H9 (cell line): Measurements from ENCODE around the gene ATG7. TPM values are rescaled to one million over a fixed set of nuclear protein-coding genes. Genes with fewer than 3 reads are reported as not detected.

Source experiments
- DNase-seq: peaks from one replicate; pipeline ENCODE4 v3.0.0-alpha.2; 2017
- H2AFZ ChIP-seq: one replicate; pipeline ENCODE4 v1.6.1; 2013; ENCODE audit warnings: mild to moderate bottlenecking, low read length, control low read depth, moderate library complexity
- H2AK5ac ChIP-seq: 2 replicates; pipeline ENCODE4 v1.6.1; 2013; ENCODE audit warnings: low read length, control low read depth, mixed read lengths; ENCODE audit not compliant: insufficient read length
- H2BK120ac ChIP-seq: one replicate; pipeline ENCODE4 v1.6.1; 2013; ENCODE audit warnings: low read depth, mild to moderate bottlenecking, low read length, control low read depth, inconsistent platforms; ENCODE audit not compliant: poor library complexity, severe bottlenecking
- H2BK12ac ChIP-seq: 2 replicates; pipeline ENCODE4 v1.6.1; 2013; ENCODE audit warnings: low read length, control low read depth, mixed read lengths, low read depth; ENCODE audit not compliant: insufficient read length
- H2BK15ac ChIP-seq: 2 replicates; pipeline ENCODE4 v1.6.1; 2013; ENCODE audit warnings: low read depth, low read length, control low read depth
- H2BK20ac ChIP-seq: one replicate; pipeline ENCODE4 v1.6.1; 2013; ENCODE audit warnings: low read depth, mild to moderate bottlenecking, low read length, control low read depth, inconsistent platforms; ENCODE audit not compliant: poor library complexity, severe bottlenecking
- H2BK5ac ChIP-seq: 2 replicates; pipeline ENCODE4 v1.6.1; 2013; ENCODE audit warnings: low read length, control low read depth, mixed read lengths; ENCODE audit not compliant: insufficient read length
- H3K14ac ChIP-seq: 2 replicates; pipeline ENCODE4 v1.6.1; 2013; ENCODE audit warnings: low read length, control low read depth; ENCODE audit not compliant: insufficient read depth
- H3K18ac ChIP-seq: 2 replicates; pipeline ENCODE4 v1.6.1; 2013; ENCODE audit warnings: low read depth, mild to moderate bottlenecking, mixed read lengths, low read length, control low read depth; ENCODE audit not compliant: insufficient read length
- H3K23ac ChIP-seq: 2 replicates; pipeline ENCODE4 v1.6.1; 2013; ENCODE audit warnings: low read length, control low read depth, mixed read lengths, low read depth; ENCODE audit not compliant: insufficient read length
- H3K23me2 ChIP-seq: 2 replicates; pipeline ENCODE4 v1.6.1; 2013; ENCODE audit warnings: low read depth, mild to moderate bottlenecking, mixed read lengths, low read length, control low read depth; ENCODE audit not compliant: insufficient read length, poor library complexity, severe bottlenecking
- H3K27ac ChIP-seq: 2 replicates; pipeline ENCODE4 v1.5.1; 2013; ENCODE audit warnings: low read length, control low read depth, mixed read lengths, low read depth; ENCODE audit not compliant: insufficient read length
- H3K27me3 ChIP-seq: 2 replicates; pipeline ENCODE4 v1.6.1; 2013; ENCODE audit warnings: low read length, control low read depth, inconsistent platforms; ENCODE audit not compliant: insufficient read depth
- H3K4ac ChIP-seq: 2 replicates; pipeline ENCODE4 v1.6.1; 2013; ENCODE audit warnings: low read depth, mild to moderate bottlenecking, control low read depth, inconsistent platforms, low read length, moderate library complexity
- H3K4me1 ChIP-seq: 2 replicates; pipeline ENCODE4 v1.6.1; 2013; ENCODE audit warnings: low read length, control low read depth, inconsistent platforms; ENCODE audit not compliant: insufficient read depth
- H3K4me2 ChIP-seq: 2 replicates; pipeline ENCODE4 v1.6.1; 2013; ENCODE audit warnings: low read length, control low read depth, mixed read lengths; ENCODE audit not compliant: insufficient read length, insufficient read depth
- H3K56ac ChIP-seq: 2 replicates; pipeline ENCODE4 v1.6.1; 2013; ENCODE audit warnings: low read depth, mild to moderate bottlenecking, mixed read lengths, low read length, control low read depth; ENCODE audit not compliant: insufficient read length
- H3K79me1 ChIP-seq: 2 replicates; pipeline ENCODE4 v1.6.1; 2013; ENCODE audit warnings: low read depth, mild to moderate bottlenecking, moderate library complexity, low read length, control low read depth, inconsistent platforms; ENCODE audit not compliant: insufficient read depth, poor library complexity, severe bottlenecking
- H3K79me2 ChIP-seq: 2 replicates; pipeline ENCODE4 v1.6.1; 2013; ENCODE audit warnings: low read length, control low read depth, inconsistent platforms; ENCODE audit not compliant: insufficient read depth
- H3K9ac ChIP-seq: 2 replicates; pipeline ENCODE4 v1.6.1; 2013; ENCODE audit warnings: low read length, control low read depth, mixed read lengths; ENCODE audit not compliant: insufficient read length; ENCODE audit errors: extremely low read depth
- H3K9me3 ChIP-seq: one replicate; pipeline ENCODE4 v1.6.1; 2013; ENCODE audit warnings: low read depth, low read length, inconsistent platforms; ENCODE audit not compliant: control insufficient read depth
- H3T11ph ChIP-seq: one replicate; pipeline ENCODE4 v1.6.1; 2013; ENCODE audit warnings: mild to moderate bottlenecking, low read length, control low read depth, inconsistent platforms
- H4K20me1 ChIP-seq: one replicate; pipeline ENCODE4 v1.6.1; 2013; ENCODE audit not compliant: control insufficient read depth, insufficient read length, insufficient read depth
- H4K5ac ChIP-seq: 2 replicates; pipeline ENCODE4 v1.6.1; 2013; ENCODE audit warnings: low read depth, mild to moderate bottlenecking, mixed read lengths, low read length, control low read depth; ENCODE audit not compliant: insufficient read length
- H4K8ac ChIP-seq: replicated peaks from 2 replicates; pipeline ENCODE4 v1.6.1; 2013; ENCODE audit warnings: low read length, control low read depth, mixed read lengths, low read depth; ENCODE audit not compliant: insufficient read length
- H4K91ac ChIP-seq: 2 replicates; pipeline ENCODE4 v1.6.1; 2013; ENCODE audit warnings: low read depth, mild to moderate bottlenecking, moderate library complexity, mixed read lengths, low read length, control low read depth; ENCODE audit not compliant: insufficient read length
- H3K27ac Mint-ChIP-seq, 3 experiments: 2 replicates in 2 of 3; 3 replicates in 1 of 3; pipeline ENCODE4 v1.8.0; 2020 to 2021; ENCODE audit warnings: mixed read lengths in 3 of 3, mild to moderate bottlenecking in 1 of 3, moderate library complexity in 1 of 3
- H3K27me3 Mint-ChIP-seq: 2 replicates; pipeline ENCODE4 v1.8.0; 2021; ENCODE audit warnings: low read depth, mild to moderate bottlenecking, moderate library complexity, mixed read lengths
- H3K36me3 Mint-ChIP-seq, 3 experiments: 2 replicates in 2 of 3; 3 replicates in 1 of 3; pipeline ENCODE4 v1.8.0; 2020 to 2021; ENCODE audit warnings: low read depth in 3 of 3, mixed read lengths in 3 of 3; ENCODE audit not compliant: insufficient read depth in 1 of 3
- H3K4me1 Mint-ChIP-seq, 2 experiments: 2 replicates each; pipeline ENCODE4 v1.8.0; 2020; ENCODE audit warnings: mixed read lengths in 2 of 2
- H3K4me3 Mint-ChIP-seq, 2 experiments: 2 replicates in 1 of 2; 3 replicates in 1 of 2; pipeline ENCODE4 v1.8.0; 2020 to 2021; ENCODE audit warnings: mild to moderate bottlenecking in 2 of 2, mixed read lengths in 2 of 2, moderate library complexity in 1 of 2
- H3K9me3 Mint-ChIP-seq, 2 experiments: 2 replicates in 1 of 2; 3 replicates in 1 of 2; pipeline ENCODE4 v1.8.0; 2020; ENCODE audit warnings: mild to moderate bottlenecking in 2 of 2, mixed read lengths in 2 of 2, moderate library complexity in 1 of 2
- WGBS: extraction: QIAGEN DNeasy Blood & Tissue Kit; methylation state at CpG from one replicate; pipeline ENCODE4 v1.1.7; 2013; ENCODE audit warnings: missing lambda C conversion rate, low lambda C conversion rate, mixed read lengths; ENCODE audit not compliant: insufficient read length; ENCODE audit errors: extremely low coverage; 5-methylcytosine and 5-hydroxymethylcytosine counted together
- total RNA-seq: library from RNA; stranded (reverse); gene quantifications from 2 replicates; pipeline ENCODE4 v1.2.1, GENCODE V29; 2021
- TF ChIP-seq, protein P1 (sequence below): fragments of 200-600 bp; sonication (generic); conservative IDR thresholded peaks from 3 replicates; pipeline ENCODE4 v1.8.0; 2021; ENCODE audit warnings: antibody characterized with exemption, mild to moderate bottlenecking

The ATG7 gene
- total RNA-seq, 1 experiment from 2014 or later, result 17.9 TPM

DNA sequence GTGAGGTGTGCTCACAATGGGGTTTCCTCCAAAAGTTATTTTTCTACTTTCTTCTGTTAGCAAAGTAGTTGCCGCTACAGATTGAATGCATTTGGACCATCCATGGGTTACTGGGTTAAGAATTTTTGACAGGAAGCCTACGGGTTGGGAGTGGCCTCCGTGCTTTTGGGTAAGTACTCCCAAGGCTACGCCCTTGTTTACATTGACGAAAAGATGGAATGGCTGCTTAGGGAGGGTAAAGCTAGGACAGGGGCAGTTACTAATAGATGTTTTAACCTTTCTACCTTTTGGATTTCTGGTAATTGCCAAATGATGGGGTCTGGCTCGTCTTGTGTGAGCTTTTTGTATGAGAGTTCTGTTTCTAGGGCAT is 20.4 kb upstream of the ATG7 start:
- H2BK20ac ChIP-seq, result no peak overlapping the region
- H3K9ac ChIP-seq, result no peak overlapping the region
- no peak overlapping the region for H3K18ac ChIP-seq
- H3K27me3 ChIP-seq, result no peaks in the 10 kb centered on the region
- H3K4me3 Mint-ChIP-seq, result no peak overlapping the region
- H3K27ac ChIP-seq, result no peak overlapping the region
- no peak overlapping the region for H4K8ac ChIP-seq
- H3K4me2 ChIP-seq, result no peak overlapping the region
- no peaks in the 10 kb centered on the region for H3K36me3 Mint-ChIP-seq
- TF ChIP-seq, protein P1, sequence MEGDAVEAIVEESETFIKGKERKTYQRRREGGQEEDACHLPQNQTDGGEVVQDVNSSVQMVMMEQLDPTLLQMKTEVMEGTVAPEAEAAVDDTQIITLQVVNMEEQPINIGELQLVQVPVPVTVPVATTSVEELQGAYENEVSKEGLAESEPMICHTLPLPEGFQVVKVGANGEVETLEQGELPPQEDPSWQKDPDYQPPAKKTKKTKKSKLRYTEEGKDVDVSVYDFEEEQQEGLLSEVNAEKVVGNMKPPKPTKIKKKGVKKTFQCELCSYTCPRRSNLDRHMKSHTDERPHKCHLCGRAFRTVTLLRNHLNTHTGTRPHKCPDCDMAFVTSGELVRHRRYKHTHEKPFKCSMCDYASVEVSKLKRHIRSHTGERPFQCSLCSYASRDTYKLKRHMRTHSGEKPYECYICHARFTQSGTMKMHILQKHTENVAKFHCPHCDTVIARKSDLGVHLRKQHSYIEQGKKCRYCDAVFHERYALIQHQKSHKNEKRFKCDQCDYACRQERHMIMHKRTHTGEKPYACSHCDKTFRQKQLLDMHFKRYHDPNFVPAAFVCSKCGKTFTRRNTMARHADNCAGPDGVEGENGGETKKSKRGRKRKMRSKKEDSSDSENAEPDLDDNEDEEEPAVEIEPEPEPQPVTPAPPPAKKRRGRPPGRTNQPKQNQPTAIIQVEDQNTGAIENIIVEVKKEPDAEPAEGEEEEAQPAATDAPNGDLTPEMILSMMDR, result no peak
- H4K91ac ChIP-seq, result no peak overlapping the region
- H2AK5ac ChIP-seq, result no peak overlapping the region
- H3K23ac ChIP-seq, result no peak overlapping the region
- H2BK12ac ChIP-seq, result no peak overlapping the region
- no peak overlapping the region for H4K5ac ChIP-seq
- H3K23me2 ChIP-seq, result no peaks in the 10 kb centered on the region
- no peak for DNase-seq
- H3K4ac ChIP-seq, result no peak overlapping the region
- no peak overlapping the region for H2BK5ac ChIP-seq
- H3K27ac Mint-ChIP-seq, result no peak overlapping the region
- no peaks in the 10 kb centered on the region for H3K4me1 Mint-ChIP-seq
- no CpG with 5 or more reads among the region's 6 CpGs for WGBS
- H4K20me1 ChIP-seq, result no peaks in the 10 kb centered on the region
- H2AFZ ChIP-seq, result no peak overlapping the region
- no peak overlapping the region for H3K56ac ChIP-seq
- H3K79me1 ChIP-seq, result no peaks in the 10 kb centered on the region
- H3K79me2 ChIP-seq, result no peaks in the 10 kb centered on the region
- H2BK15ac ChIP-seq, result no peak overlapping the region
- no peaks in the 10 kb centered on the region for H3K4me1 ChIP-seq
- no peak overlapping the region for H3T11ph ChIP-seq
- H2BK120ac ChIP-seq, result no peak overlapping the region
- no peak overlapping the region for H3K14ac ChIP-seq
- no peaks in the 10 kb centered on the region for H3K9me3 ChIP-seq
- H3K27me3 Mint-ChIP-seq, result peaks cover 3% of the 10 kb centered on the region
- no peaks in the 10 kb centered on the region for H3K9me3 Mint-ChIP-seq
